Stimulated activated CD4-positive, alpha-beta T cell treated with anti-CD3 and anti-CD28 coated beads, Interleukin-1b, Interleukin-23, amount 100 ng/mL, for 24 hours (primary cell): ENCODE measurements around the gene RAB14.

Source experiments
- DNase-seq, 4 experiments: peaks; one replicate each; pipeline ENCODE4 v3.0.0-alpha.2; 2020; ENCODE audit warnings: low read depth in 4 of 4, low spot score in 1 of 4

RAB14 gene

DNA sequence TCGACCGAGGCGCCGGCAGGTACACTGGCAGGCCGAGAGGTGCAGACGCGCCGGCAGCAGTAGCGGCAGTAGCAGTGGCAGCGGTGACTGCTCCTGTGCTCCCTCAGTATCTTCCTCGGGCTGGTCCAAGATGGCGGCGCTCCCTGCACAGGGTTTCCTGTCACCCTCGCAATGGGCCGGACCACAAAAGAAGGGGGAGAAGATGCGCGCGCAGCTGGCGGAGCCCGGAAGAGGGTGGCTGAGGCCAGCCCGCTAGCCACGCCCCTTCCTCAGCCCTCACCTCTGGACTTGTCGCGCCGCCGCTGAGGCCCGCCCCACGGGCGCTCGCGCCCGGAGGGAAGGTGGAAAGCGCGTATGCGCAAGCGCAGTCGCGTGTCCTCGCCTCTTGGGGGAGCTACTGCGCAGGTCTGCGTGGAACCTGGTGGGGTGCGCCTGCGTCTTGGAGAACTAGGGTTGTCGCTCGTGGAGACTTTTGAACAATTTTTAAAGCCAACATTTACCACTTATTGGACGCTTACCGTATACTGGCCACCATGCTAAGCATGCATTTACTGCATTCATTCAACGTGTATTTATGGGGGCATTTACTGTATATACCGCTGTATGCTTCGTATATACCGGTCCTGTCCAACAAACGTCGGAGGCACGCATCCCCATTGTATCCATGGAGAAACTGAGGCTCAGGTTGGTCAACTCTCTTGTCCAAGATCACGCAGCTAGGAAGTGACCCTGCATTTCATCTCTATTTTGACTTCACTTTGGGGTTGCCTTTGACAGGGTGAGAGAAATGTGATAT is at the start of gene RAB14:
TSS of gene RAB14 (minus strand) at position 132 of the 796 bp plus-strand sequence. CDS start 8,457 bp downstream, outside the sequence.
- DNase-seq, result peak; percentile 100

GRCh38 chr9:121249563-121249962 is 47.9 kb upstream of the RAB14 start:
- no peak for DNase-seq

- no peak for DNase-seq
Measured at GRCh38 chr9:121246821-121247561, 45.3 kb upstream of the RAB14 start.

DNA sequence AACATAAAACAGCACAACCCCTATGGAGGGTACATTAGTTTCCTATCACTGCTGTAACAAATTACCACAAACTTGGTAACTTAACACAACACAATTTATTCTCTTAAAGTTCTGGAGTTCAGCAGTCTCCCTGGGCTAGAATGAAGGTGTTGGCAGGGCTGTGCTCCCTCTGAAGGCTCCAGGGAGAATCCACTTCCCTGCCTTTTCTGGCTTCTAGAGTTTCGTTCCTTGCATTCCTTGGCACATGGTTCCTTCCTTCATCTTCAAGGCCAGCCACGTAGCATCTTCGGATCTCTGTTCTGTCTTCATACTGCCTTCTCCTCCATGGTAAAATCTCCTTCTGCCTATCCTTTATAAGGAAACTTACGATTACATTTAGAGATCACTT is 41.3 kb upstream of the RAB14 start:
- no peak for DNase-seq

GRCh38 chr9:121242219-121242958 is 40.7 kb upstream of the RAB14 start:
- DNase-seq, result no peak

DNA sequence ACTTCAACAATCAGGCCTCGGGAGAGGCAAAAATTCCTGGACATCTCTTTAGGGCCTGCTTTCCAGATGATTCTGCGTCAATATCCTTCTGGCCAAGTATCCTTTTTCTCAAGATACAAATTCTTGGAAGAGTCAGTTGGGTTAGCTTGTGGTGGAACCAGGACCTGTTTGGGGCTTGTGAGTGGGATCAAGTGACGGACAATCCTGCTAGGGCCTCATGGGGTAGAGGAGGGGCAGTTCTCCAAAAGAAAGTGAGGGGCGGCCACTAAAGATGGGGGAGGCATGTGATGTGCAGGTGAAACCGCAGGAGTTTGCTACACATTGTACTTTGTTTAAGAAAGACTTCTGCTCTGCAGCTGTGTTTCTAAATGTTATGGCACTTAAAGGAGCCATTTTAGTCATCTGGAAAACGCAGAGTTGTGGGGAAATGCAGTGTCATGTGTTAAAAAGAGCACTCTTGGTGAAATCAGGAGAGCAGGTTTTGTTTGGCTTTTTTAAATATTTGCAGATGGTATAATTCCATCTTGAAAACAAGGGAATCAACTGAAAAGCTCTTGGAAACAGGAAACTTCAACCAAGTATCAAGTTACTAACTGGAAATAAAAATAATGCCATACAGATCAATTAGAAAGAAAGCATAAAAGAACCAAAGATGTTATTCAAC is 38.9 kb upstream of the RAB14 start:
- no peak for DNase-seq

GRCh38 chr9:121239851-121240250 is 38.2 kb upstream of the RAB14 start:
- no peak for DNase-seq

DNA sequence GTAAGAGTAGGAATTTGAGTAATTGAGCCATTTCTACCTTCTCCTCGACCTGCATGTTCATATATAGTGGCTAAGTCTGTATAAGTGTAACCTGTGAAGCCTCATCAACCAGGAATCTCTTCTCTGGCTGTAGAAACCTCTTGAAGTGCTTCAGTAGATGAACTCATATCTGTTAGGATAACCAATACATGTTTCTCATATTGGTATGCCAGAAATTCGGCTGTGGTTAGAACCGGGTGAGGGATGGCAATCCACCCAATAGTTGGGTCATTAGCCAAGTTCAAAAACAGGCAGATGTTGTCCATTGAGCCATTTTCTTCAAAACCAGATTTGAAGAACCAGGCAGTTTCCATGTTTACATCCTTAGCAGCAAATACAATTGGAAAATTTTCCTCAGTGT is 37.4 kb upstream of the RAB14 start:
- no peak for DNase-seq

DNA sequence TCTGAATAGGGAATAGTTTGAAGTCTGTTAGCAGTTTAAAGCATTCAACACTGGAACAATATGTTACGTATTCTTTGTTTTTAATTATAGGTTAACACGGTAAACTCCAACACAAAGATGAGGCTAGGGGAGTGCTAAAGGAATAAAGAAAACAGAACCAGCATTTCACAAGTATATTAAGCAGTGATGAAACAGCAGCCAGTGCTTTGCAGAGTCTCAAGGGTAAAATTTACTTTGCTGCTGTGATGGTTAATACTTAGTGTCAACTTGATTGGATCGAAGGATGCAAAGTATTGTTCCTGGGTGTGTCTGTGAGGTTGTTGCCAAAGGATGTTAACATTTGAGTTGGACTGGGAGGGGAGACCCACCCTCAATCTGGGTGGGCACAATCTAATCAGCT is 36.2 kb upstream of the RAB14 start:
- no peak for DNase-seq

DNA sequence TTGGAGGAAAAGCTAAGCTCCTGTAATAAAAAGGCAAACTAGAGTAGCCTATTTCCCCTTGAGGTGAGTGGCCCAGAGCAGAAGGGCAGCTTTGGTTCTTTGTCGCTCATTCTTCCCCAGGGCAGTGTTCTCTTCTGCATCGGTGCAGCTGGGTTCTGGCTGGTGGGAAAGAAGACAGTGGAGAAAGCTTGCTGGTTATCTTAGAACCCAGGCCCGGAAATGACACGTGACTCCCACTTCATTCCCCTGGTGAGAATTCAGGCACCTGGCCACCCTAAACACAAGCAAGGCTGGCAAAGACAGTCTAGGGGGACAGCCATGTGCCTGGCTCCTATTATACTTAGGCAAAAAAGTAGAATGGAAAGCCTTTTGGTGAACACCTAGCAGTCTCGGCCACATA is 33.8 kb upstream of the RAB14 start:
- DNase-seq, result no peak

- no peak for DNase-seq
Measured at GRCh38 chr9:121234832-121235161, 33.1 kb upstream of the RAB14 start.

GRCh38 chr9:121233906-121234831 is 32.5 kb upstream of the RAB14 start:
- no peak for DNase-seq

DNA sequence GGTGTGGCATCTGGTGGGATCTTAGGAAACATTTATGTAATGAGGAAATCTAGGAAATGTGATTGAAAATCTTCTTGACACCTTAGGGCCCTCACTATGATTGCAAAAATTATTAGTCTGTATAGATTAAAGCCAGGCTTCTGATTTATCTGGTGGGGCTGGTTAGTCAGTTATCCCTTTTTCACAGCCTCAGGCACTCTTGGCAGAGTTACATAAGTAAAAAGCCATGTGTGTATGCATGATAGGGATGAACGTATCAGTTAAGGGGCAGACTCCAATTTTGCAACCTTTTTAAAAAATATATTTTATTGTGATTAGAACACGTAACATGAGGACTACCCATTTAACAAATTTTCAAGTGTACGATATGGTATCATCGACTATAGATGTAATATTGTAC is 30.6 kb upstream of the RAB14 start:
- DNase-seq, result no peak

DNA sequence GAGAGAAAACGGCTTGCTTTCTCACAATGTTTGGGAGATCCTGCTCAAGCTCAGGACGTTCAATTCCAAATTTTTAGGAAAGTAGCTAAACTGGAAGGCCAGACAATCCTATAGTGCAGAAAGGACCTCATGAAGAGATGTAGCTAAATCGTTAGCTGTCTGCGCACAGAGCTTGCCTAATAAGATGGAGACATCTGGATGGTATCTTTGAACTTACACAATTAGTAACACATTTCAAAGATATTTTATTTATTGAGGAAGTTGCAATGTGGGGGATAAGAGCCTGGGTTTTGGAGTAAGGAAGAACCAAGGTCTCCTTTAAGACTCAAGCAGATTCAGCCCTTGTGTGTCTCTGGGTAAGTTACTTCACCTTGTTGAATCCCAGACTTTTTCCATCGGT is 28.6 kb upstream of the RAB14 start:
- DNase-seq, result no peak

DNA sequence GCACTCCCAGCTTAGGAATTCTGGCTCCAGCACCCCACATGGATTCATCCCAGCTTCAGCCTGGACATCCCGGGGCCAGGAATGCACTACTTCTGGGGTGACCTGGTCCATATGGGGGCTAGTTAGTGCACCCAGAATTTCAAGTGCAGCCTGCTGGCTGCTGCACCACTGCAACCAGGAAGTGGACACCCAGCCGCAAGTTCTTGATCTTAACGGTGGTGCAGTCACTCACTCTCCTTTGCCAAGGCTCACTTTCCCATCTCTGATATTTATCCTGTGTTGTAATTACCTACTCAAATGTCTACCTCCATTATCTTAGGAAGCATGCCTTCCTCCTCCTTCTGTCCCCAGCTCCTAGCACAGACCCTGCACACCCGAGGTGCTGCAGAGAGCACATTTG is 26.2 kb upstream of the RAB14 start:
- DNase-seq, result no peak

GRCh38 chr9:121226175-121226574 is 24.5 kb upstream of the RAB14 start:
- no peak for DNase-seq

- no peak for DNase-seq
Measured at GRCh38 chr9:121225240-121225639, 23.6 kb upstream of the RAB14 start.

- no peak for DNase-seq
Measured at GRCh38 chr9:121222524-121223171, 21.0 kb upstream of the RAB14 start.

- no peak for DNase-seq
Measured at GRCh38 chr9:121221664-121222055, 20.0 kb upstream of the RAB14 start.
